OCI-LY7 (cell line): Measurements from ENCODE around the gene IFNK. TPM values are rescaled to one million over a fixed set of nuclear protein-coding genes. Genes with fewer than 3 reads are reported as not detected.

Experiments
- BruUV-seq: library from RNA; stranded (reverse); fragments of 400-500 nt; replicated peaks from 2 replicates; lab custom pipeline; 2021; lab: Mats Ljungman, UMichigan
- CTCF ChIA-PET: fragments of 300-600 bp; sonication (Branson Sonifier 250); formaldehyde crosslinking; loops from one replicate; lab custom pipeline; 2022; ENCODE audit warnings: antibody characterized with exemption; ENCODE audit not compliant: unreplicated experiment; lab: Charles Lee
- POLR2A ChIA-PET: fragments of 300-600 bp; sonication (Branson Sonifier 250); formaldehyde crosslinking; loops from one replicate; lab custom pipeline; 2022; ENCODE audit warnings: antibody characterized with exemption; lab: Charles Lee
- DNase-seq: peaks from one replicate; pipeline ENCODE4 v3.0.0-alpha.2; 2015; ENCODE audit warnings: low spot score
- H2AFZ ChIP-seq: fragments of 200-600 bp; sonication (generic), shearing (Covaris generic); 2 replicates; pipeline ENCODE4 v1.6.1; 2014; ENCODE audit warnings: mild to moderate bottlenecking, antibody characterized with exemption, low read length, moderate library complexity
- H3K27ac ChIP-seq: fragments of 200-600 bp; sonication (generic); 2 replicates; pipeline ENCODE4 v1.5.1; 2014; ENCODE audit warnings: mixed run types, low read depth, mild to moderate bottlenecking, moderate library complexity, low read length, inconsistent platforms; ENCODE audit not compliant: poor library complexity, severe bottlenecking
- H3K36me3 ChIP-seq: fragments of 200-600 bp; sonication (generic); 2 replicates; pipeline ENCODE4 v1.6.1; 2014; ENCODE audit warnings: mild to moderate bottlenecking, antibody characterized with exemption, low read length, moderate library complexity, mixed read lengths; ENCODE audit not compliant: insufficient read depth
- H3K4me1 ChIP-seq: fragments of 200-600 bp; sonication (generic); 2 replicates; pipeline ENCODE4 v1.5.1; 2014; ENCODE audit warnings: mild to moderate bottlenecking, low read length; ENCODE audit not compliant: insufficient read depth, poor library complexity, severe bottlenecking
- H3K4me2 ChIP-seq: fragments of 200-600 bp; sonication (generic); 2 replicates; pipeline ENCODE4 v1.6.1; 2014; ENCODE audit warnings: mild to moderate bottlenecking, low read length
- H3K4me3 ChIP-seq: fragments of 200-600 bp; sonication (generic); 2 replicates; pipeline ENCODE4 v1.5.1; 2014; ENCODE audit warnings: mild to moderate bottlenecking, low read depth, low read length; ENCODE audit not compliant: poor library complexity, severe bottlenecking
- H3K79me2 ChIP-seq: fragments of 200-600 bp; sonication (generic); 2 replicates; pipeline ENCODE4 v1.6.1; 2016; ENCODE audit warnings: low read depth, mild to moderate bottlenecking, low read length, moderate library complexity, mixed read lengths; ENCODE audit not compliant: insufficient read depth
- H3K9me2 ChIP-seq: fragments of 200-600 bp; sonication (generic); 2 replicates; pipeline ENCODE4 v1.6.1; 2016; ENCODE audit warnings: mild to moderate bottlenecking, low read length, mixed read lengths; ENCODE audit not compliant: insufficient read depth
- H3K9me3 ChIP-seq: fragments of 200-600 bp; sonication (generic); 2 replicates; pipeline ENCODE4 v1.6.1; 2014; ENCODE audit warnings: mild to moderate bottlenecking, mixed run types, low read length, mixed read lengths
- H4K20me1 ChIP-seq: fragments of 200-600 bp; sonication (generic); 2 replicates; pipeline ENCODE4 v1.6.1; 2014; ENCODE audit warnings: mild to moderate bottlenecking, antibody characterized with exemption, low read length, moderate library complexity, mixed read lengths; ENCODE audit not compliant: insufficient read depth
- EZH2phosphoT487 ChIP-seq: fragments of 200-600 bp; sonication (generic); IDR thresholded peaks from 2 replicates; pipeline ENCODE4 v1.6.1; 2018; ENCODE audit warnings: low read depth, borderline replicate concordance, mild to moderate bottlenecking, mixed run types, antibody characterized with exemption, low read length, moderate library complexity, mixed read lengths
- intact Hi-C: fragments of 100-400 bp; cut with micrococcal nuclease; formaldehyde crosslinking; loops from one replicate; pipeline ENCODE4 v1.10.0; 2022; ENCODE audit not compliant: unreplicated experiment
- total RNA-seq, 2 experiments: library from RNA; depleted of rRNA in 1 of 2; stranded (reverse); fragments of >200 nt in 1 of 2; shearing (Covaris generic) in 1 of 2; gene quantifications; 2 replicates each; pipeline ENCODE4 v1.2.3, GENCODE V29; 2014 to 2022
- TF ChIP-seq, protein P1 (sequence below): fragments of 200-600 bp; sonication (generic); conservative IDR thresholded peaks from 2 replicates; pipeline ENCODE4 v1.5.1; 2014; ENCODE audit warnings: mild to moderate bottlenecking, antibody characterized with exemption, low read length, moderate library complexity, mixed read lengths

Gene IFNK
- total RNA-seq, 2 experiments from 2014 or later: not detected

DNA sequence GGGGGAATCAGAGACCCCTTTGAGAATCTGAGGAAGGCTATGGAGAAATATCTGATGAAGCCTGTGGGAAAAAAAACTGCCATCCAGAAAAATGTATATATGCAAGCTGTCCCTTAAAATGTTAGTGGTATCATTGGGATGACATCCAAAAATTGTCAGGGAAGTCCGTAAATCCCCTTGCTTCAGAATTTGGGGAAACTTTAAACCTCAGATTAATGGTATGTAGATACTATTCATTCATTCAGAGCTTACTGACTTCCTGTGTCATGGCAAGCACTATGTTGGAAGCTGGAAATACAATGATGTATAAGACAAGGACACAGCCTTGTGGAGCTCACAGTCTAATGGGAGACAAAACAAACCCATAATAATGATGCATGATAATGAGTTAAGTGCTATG is 16.4 kb downstream of the IFNK start:
- no TSS peak for BruUV-seq
- no peak for TF ChIP-seq EZH2phosphoT487
- TF ChIP-seq, protein P1, sequence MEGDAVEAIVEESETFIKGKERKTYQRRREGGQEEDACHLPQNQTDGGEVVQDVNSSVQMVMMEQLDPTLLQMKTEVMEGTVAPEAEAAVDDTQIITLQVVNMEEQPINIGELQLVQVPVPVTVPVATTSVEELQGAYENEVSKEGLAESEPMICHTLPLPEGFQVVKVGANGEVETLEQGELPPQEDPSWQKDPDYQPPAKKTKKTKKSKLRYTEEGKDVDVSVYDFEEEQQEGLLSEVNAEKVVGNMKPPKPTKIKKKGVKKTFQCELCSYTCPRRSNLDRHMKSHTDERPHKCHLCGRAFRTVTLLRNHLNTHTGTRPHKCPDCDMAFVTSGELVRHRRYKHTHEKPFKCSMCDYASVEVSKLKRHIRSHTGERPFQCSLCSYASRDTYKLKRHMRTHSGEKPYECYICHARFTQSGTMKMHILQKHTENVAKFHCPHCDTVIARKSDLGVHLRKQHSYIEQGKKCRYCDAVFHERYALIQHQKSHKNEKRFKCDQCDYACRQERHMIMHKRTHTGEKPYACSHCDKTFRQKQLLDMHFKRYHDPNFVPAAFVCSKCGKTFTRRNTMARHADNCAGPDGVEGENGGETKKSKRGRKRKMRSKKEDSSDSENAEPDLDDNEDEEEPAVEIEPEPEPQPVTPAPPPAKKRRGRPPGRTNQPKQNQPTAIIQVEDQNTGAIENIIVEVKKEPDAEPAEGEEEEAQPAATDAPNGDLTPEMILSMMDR: no peak
- H3K4me3 ChIP-seq: no peak overlapping the region
- no peaks in the 10 kb centered on the region for H4K20me1 ChIP-seq
- H3K4me1 ChIP-seq: no peaks in the 10 kb centered on the region
- H3K9me3 ChIP-seq: no peaks in the 10 kb centered on the region
- DNase-seq: no peak
- H3K9me2 ChIP-seq: no peaks in the 10 kb centered on the region
- no peaks in the 10 kb centered on the region for H3K79me2 ChIP-seq
- H3K36me3 ChIP-seq: peaks cover 7% of the 10 kb centered on the region; the same call in 1 of the 2 replicates
- ChIA-PET CTCF (no interaction called here), POLR2A (no interaction called here)
- no peak overlapping the region for H3K4me2 ChIP-seq
- no peak overlapping the region for H2AFZ ChIP-seq
- no peak overlapping the region for H3K27ac ChIP-seq
- intact Hi-C loops: no loop called here

DNA sequence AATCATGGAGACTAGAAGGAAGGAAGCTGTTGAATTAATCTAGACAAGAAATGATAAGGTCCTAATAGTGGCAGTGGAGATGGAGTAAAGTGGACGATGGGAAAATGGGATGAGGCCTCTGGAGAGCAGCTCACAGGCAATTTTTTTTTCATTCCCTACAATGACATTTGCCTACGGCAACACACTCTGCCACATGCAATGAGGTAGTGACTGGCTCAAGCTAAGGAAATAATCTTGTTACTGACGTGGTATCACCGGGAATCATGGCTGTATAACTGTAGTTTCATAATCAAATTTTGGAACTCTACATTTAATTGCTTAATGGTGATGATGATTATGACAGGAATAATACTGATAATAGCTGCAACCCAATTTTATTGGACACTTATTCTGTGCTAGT is 17.6 kb downstream of the IFNK start:
- Histone ChIP-seq H3K36me3 (peaks cover 10% of the 10 kb centered on the region), H3K4me2 (no peak overlapping the region), H3K9me2 (no peaks in the 10 kb centered on the region), H3K9me3 (no peaks in the 10 kb centered on the region), H2AFZ (no peak overlapping the region), H3K4me3 (no peak overlapping the region), H3K27ac (no peak overlapping the region), H4K20me1 (no peaks in the 10 kb centered on the region), H3K4me1 (no peaks in the 10 kb centered on the region), H3K79me2 (no peaks in the 10 kb centered on the region)
- TF ChIP-seq EZH2phosphoT487: no peak
- TF ChIP-seq, protein P1: no peak
- no TSS peak for BruUV-seq
- DNase-seq: no peak
- ChIA-PET CTCF (no interaction called here), POLR2A (no interaction called here)
- intact Hi-C loops: no loop called here

DNA sequence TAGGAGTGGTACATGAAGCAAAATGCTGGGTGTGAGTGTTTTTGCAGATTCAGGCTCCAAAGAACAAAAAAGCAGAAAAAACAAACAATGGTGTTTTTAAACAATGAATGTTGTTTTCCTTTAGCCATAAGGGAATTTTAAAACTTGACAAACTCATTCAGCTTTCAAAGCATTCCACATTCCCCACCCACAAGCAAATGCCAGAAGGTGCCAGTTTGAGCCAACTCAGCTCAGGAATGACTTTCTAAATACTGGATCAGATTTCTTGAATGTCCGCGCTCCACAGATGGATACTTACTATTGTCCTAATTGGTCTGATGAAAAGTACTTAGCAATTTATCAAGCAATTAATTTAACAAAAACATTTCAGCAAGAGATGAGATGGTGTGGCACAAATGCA is 18.4 kb downstream of the IFNK start:
- DNase-seq: no peak
- H3K4me3 ChIP-seq: no peak overlapping the region
- peaks cover 10% of the 10 kb centered on the region for H3K36me3 ChIP-seq
- no peak overlapping the region for H3K4me2 ChIP-seq
- no peaks in the 10 kb centered on the region for H3K9me2 ChIP-seq
- TF ChIP-seq EZH2phosphoT487: no peak
- TF ChIP-seq, protein P1: no peak
- POLR2A ChIA-PET: no interaction called here
- CTCF ChIA-PET: no interaction called here
- H2AFZ ChIP-seq: no peak overlapping the region
- H3K9me3 ChIP-seq: no peaks in the 10 kb centered on the region
- H3K4me1 ChIP-seq: no peaks in the 10 kb centered on the region
- intact Hi-C loops: no loop called here
- no peaks in the 10 kb centered on the region for H4K20me1 ChIP-seq
- no peak overlapping the region for H3K27ac ChIP-seq
- no TSS peak for BruUV-seq
- no peaks in the 10 kb centered on the region for H3K79me2 ChIP-seq
